ENCODE measurements around the gene MYL7. TPM values are rescaled to one million over a fixed set of nuclear protein-coding genes. Genes with fewer than 3 reads are reported as not detected.

The MYL7 gene
- total RNA-seq, 1 donor = 0.43 TPM

- no peak for TF ChIP-seq CTCF (IDR thresholded peaks at IDR 0.05; ENCODE audit: insufficient read depth, low read depth, low read length)
- DNase-seq (ENCODE audit: low read depth) = no peak
These were observed 9.3 kb upstream of the MYL7 start for GRCh38 chr7:44150466-44150832.

GRCh38 chr7:44149571-44150465, 8.7 kb upstream of the MYL7 start:
- TF ChIP-seq CTCF (IDR thresholded peaks at IDR 0.05; ENCODE audit: insufficient read depth, low read depth, low read length) = no peak
- DNase-seq (ENCODE audit: low read depth) = peak; percentile 29
- H3K4me3 ChIP-seq (ENCODE audit: low read depth, low read length) = no peak overlapping the region

More at GRCh38 chr7:44150466-44150832, 9.3 kb upstream of the MYL7 start:
- H3K4me3 ChIP-seq (ENCODE audit: low read depth, low read length) = no peak overlapping the region

DNA sequence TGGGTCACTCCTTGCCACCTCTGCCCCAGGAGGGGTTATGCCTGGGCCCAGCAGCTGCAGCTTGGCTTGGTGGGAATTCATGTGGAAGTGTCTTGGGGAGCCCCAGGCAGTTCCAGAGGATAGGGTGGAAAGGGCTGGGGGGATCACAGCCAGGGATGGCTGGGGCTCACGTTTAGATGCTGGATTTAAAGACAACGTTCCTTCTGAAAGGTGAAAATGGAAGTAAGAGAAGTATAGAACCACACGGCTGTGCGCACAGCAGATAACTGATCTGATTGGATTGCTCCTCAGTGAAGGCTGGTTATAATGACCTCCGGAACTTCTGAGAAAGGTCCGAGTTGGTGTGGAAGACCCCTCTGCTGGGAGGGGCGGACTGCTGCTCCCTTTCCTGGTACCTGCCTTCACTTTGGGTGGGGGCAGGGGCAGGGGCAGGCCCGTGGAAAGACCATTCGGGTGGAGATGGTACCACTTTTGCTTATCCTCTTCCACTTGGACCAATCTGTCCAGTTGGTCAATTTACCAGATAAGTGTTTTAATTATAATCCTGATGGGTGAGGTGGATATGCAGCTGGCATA, 7.9 kb upstream of the MYL7 start:
- no peak for DNase-seq (ENCODE audit: low read depth)
- H3K4me3 ChIP-seq (ENCODE audit: low read depth, low read length) = no peak overlapping the region
- no peak for TF ChIP-seq CTCF (IDR thresholded peaks at IDR 0.05; ENCODE audit: insufficient read depth, low read depth, low read length)

- DNase-seq (ENCODE audit: low read depth) = no peak
- no peak for TF ChIP-seq CTCF (IDR thresholded peaks at IDR 0.05; ENCODE audit: insufficient read depth, low read depth, low read length)
- H3K4me3 ChIP-seq (ENCODE audit: low read depth, low read length) = no peak overlapping the region
These were observed 7.0 kb upstream of the MYL7 start for GRCh38 chr7:44148166-44148565.

- DNase-seq (ENCODE audit: low read depth) = peak; percentile 42
These were observed 6.2 kb upstream of the MYL7 start for GRCh38 chr7:44147026-44147991.

More at GRCh38 chr7:44147026-44147991, 6.2 kb upstream of the MYL7 start:
- no peak overlapping the region for H3K4me3 ChIP-seq (ENCODE audit: low read depth, low read length)
- TF ChIP-seq CTCF (IDR thresholded peaks at IDR 0.05; ENCODE audit: insufficient read depth, low read depth, low read length) = peak; percentile 5

Data from fibroblast of villous mesenchyme (primary cell).